Limb (tissue), 2 donors: ENCODE results near the gene SECISBP2L.

ENCODE experiments used
- DNase-seq, 2 donors: peaks; one replicate each; pipeline ENCODE4 v3.0.0-alpha.2; 2016; ENCODE audit errors: extremely low spot score in 2 of 2

SECISBP2L gene

DNA sequence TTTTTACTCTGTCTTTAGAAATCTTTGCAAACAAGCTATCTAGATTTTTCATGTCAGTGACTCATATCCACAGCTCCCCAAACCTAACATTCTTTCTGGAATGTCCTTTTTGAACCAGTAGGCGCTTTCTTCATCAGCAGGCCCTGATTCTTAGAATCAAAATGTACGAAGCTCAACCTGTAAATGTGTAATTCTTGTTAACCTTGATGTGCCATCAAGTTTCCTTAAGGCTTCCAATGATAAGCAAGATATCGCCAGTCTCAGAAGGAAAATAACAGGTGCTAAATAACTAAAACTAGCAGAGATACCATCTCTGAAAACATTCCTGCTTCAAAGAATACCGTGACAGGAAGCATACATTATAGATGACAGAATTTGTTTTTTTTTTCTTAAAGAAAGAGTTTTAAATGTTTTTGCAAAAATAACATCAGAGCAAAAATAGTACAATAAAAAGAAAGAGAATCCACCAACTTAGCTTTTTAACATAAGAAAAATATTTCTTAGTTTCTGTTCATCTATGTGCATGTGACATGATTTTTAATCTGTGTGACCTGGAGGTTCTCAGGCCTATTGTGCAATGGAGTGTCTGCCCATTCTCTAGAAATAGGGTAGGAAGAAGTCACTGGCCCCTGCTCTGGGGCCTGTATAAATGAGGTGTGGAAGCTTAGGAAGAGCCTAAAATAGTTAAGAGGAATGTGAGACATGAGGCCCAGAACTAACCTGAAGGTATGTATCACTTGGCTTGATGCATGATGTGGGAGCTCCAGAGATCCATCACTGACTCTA lies 14.7 kb upstream of the SECISBP2L start:
- DNase-seq = no peak

DNA sequence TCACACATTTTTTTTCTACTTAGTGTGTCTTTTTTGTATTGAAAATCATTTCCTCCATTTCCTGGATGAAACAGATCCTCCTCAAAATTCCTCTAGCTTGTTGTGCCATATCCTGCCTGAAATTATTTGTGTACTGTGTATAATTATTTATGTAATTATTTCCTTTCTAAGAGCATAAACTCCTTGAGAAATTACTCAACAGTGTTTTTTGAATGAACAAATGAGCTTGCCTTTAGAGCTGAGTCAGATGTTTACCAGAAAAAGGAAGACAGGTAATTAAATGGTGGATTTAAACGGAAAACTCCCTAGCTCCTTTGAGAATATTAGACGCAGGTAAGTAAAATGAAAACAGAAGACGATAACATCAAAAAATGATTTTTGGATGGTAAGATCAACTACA lies 13.2 kb upstream of the SECISBP2L start:
- no peak for DNase-seq

DNA sequence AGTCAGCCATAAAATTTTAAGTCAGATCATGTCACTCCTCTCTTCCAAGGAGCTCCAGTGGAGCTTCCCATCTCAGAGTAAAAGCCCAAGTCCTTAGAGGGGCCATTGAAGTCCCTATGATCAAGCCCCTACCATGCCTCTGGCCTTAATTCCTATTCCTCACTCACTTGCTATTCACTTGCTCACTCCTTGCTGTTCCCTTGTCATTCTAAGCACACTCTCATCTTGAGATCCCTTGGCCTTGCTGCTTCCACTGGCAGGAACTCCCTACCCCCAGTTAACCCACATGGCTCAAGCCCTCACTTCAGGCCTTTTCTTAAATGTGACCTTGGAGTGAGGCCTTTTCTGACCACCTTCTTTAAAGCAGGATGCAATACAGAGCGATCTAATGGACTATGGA lies 12.3 kb upstream of the SECISBP2L start:
- no peak for DNase-seq

GRCh38 chr15:49055630-49056029 lies 9.4 kb upstream of the SECISBP2L start:
- no peak for DNase-seq

DNA sequence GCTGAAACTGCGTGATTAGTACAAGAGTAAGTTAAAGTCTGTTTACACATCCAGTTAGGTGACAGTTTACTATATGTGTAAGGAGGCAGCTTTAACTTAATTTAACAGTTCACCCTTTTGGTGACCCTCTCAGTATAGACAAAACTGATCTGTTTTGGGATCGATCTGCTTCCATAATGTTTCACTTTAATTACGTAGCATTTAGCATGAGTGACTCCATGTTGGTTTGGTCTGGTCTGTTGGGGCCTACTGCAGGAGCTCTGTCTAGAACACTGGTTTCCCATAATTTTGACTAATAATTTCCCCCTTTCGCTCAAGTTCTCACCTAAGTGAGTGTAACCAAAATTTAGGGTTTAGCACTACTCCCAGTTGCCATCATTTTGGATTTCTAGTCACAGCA lies 6.4 kb upstream of the SECISBP2L start:
- no peak for DNase-seq

GRCh38 chr15:49047456-49047855 lies 1.2 kb upstream of the SECISBP2L start:
- no peak for DNase-seq

DNA sequence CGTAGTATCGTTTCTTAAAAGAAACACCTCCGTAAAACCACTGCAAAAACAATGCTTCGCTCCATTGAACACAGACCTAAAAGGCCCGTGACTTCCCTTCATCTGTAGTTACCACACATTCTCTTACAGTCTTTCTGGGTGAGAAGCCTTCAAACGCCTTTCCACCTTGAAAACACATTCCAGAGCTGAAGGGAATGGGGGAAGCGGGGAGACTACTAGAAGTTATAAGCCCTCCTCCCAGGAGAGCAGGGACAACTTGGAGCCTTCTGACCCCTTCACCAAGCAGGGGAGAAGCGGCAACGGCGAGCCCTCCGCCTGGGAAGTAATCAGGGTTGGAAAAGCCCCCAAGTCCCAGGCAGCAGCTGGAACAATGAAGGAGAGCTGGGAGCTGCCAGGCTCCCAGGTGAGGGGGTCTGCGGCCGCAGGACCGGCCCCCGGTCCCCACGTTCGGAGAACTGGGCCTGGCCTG lies 461 bp downstream of the SECISBP2L start:
- DNase-seq = no peak

DNA sequence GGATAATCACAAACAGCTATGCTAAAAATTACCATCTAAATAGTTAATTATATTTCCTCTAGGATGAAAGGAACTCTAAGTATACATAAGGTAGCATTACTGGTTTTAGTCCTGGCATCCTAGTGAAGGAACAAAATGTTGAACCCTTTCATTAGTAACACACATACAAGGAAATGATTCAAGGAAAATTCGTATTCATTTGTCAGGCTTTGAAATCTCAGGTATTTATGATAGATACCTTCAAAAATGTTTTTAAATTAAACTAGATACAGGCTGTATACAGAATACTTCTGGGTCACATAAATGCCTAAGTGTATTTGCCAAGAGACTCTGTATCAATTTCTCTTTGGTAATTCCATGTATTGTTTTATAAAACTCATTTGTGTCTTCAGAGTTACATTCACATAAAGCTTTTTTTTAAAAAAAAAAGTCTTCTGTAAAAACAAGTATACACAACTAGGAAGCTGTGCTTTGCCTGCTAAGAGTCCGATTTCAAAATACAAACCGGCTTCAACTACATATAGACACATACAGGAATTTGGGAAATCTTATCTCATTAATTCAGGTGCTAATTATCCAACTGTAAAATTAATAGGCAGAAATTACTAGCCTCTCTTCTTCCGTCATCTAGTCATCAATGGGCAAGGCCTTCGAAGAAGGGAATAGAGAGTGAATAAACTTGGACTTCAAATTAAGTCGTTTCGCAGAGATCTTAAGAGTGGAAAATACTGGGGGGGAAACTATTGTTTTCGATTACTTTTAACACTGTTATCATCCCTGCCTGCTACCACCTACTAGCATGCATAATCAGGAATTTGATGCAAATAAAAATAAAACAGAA lies 1.3 kb downstream of the SECISBP2L start:
- no peak for DNase-seq

DNA sequence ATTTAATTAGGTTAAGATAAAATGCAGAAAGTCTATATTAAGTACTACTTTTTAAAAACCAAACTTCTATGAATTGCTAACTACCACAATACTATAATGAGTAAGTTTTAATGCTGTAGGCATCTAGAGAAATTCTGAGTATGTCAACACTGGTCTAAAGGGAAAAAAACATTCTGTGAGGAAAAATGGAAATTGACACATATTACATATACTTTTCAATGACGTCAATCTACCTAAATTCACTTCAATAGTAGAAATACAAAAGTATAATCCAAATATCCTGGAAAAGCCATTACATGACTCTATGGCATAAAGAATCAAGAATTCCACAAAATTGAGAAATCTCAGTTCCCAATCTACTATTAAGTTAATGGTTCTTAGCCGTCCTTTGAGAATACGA lies 2.2 kb downstream of the SECISBP2L start:
- no peak for DNase-seq

- DNase-seq = no peak
Measured at GRCh38 chr15:49042165-49042564, 4.1 kb downstream of the SECISBP2L start.

- DNase-seq = no peak
Measured at GRCh38 chr15:49041426-49041825, 4.8 kb downstream of the SECISBP2L start.

- no peak for DNase-seq
Measured at GRCh38 chr15:49040151-49040550, 6.1 kb downstream of the SECISBP2L start.

DNA sequence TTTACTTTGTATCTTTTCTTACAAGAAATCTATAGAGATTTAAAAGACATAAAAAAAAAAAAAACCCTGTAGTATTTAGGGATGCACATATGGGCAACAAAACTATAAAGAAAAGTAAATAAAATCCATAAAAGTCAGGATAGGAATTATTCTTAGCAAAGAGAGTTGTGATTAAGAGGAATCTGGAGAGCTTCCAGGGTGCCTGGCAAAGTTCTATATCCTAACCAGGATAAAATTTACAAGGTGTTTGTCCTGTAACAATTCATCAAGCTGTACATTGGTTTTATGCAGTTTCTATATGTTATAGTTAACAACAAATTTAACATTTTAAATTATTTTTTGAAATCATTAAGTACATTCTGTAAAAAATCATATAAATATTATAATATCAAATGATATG lies 7.9 kb downstream of the SECISBP2L start:
- DNase-seq = no peak

DNA sequence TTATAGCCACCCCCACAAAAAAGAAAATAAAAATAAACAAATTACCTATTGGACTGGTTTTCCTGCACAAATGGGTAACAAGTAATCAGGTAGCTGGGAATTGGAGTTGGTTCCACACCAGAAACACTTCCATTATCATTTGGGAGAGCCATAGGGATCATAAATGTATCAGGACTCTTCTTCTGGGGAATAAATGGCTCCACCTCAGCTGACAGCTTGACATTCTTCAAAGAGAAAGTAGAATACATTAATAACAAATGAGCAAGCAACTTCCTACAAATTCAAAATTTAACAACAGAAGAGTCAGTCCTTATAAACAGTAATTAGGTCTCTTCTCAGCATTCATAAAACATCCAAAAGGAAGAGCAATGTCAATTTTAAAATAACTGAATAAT lies 8.7 kb downstream of the SECISBP2L start:
- DNase-seq = no peak

DNA sequence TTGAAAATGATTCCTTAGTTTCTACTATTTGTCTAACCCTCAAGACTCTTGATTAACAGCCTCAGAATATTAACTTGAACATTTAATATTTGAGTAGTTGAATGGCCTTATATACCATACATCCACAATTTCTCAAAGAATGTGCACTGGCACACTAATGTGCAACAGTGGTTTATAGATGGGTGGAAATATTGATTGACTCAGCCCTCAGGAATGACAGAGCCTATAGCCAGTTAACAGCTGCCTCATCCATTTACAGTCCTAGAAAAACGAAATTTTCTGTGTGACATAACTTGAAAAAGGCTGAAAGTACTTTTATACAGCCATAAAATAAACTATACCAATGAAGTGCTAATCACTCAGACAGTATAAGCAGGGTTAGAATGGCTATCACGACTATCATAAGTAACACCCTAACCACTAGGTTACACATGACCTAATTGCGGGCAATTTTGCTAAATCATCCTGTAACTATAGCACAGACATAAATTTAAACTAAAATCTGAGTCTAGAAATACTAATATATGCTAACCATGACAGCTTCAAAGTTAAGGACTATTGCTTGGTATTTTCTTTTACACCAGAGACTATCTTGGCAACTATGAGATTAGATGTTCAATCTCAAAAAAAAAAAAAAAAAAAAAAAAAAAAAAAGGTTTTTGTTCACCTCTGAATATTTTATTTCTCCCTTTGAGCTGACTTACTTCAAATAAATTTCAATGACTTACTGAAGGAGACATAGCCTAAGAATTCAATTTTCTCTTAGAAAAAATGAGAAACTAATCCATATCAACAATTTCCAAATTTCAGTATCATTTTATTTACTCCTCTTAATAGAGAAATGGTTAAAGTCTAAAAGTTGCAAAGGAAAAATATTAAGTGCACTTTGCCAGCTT lies 9.3 kb downstream of the SECISBP2L start:
- no peak for DNase-seq

DNA sequence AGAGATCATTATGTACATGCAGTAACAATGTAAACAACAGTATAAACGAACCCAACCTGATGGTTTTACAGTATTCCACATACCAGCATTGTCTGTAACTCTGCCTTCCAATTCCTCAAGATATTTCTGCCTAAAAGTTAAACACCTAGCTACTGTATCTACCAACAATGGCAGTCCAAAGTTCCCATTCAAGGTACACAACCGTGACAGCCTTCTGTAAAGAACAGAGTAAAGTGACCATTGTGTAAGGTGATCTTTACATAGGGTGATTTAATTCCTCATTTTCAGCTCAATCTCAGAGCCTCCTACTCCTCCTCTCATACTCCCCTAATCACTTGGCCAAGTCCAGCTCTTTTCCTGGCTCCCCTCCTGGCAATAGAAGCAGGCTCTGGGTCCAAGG lies 10.4 kb downstream of the SECISBP2L start:
- no peak for DNase-seq

- DNase-seq = no peak
Measured at GRCh38 chr15:49032601-49033145, 13.6 kb downstream of the SECISBP2L start.

DNA sequence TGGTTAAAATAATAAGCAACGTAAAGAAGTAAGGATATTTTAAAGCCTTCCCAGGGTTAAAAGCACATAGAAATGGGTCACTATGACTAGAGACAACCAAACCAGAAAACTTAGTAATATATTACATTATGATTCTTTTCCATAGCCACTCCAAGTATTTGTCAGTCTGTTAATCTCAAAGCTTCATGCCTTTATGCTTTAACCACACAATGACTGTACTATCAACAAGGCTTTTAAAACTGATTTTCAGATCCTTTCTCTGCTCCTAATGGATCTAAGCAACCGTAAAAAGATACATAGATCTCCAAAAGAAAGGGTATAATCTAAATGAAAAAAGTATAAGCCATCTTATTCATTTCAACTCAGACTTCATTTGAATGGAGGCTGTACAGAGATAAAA lies 14.4 kb downstream of the SECISBP2L start:
- no peak for DNase-seq

DNA sequence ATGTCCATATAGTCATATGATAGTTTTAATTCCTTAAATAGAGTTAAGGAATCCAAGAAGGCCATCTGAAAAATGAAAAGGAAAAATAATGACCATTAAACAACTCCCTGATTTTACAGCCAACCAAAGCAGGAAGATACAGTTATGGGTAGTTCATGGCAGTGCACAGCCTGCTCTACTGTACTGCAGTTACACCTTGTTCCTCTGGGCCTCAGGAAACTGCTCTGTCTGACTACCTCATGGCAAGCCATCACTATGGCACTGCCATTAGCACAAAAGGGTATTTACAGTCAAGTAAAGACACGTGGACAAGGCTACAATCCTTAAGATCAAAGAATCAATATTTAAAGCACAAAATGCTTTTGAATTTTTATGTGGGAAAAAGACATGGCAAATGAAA lies 19.5 kb downstream of the SECISBP2L start:
- no peak for DNase-seq

- no peak for DNase-seq
Measured at GRCh38 chr15:49024840-49025239, 21.4 kb downstream of the SECISBP2L start.

DNA sequence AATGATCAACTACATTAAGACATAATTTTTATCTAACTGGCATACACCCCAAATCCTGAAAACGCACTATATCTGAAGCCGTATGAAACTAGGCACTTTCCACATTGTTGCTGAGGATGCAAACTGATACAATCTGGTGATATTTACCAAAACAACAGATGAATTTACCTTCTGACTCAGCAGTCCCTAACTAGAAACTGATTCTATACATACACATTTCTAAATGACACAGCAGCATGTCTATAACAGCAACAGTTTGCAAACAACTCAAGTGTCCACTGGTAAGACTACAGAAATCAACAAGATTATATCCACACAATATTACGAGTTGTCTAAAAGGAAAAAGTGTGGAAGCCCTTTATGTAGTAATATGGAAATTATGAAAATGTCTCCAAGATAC lies 22.9 kb downstream of the SECISBP2L start:
- DNase-seq = no peak
